NCI-H1417 (cell line): ENCODE data around the gene BRSK1.

Experiments used
- DNase-seq, 3 experiments: peaks; one replicate each; lab custom pipeline; 2025; lab: John Stamatoyannopoulos, UW

The BRSK1 gene

DNA sequence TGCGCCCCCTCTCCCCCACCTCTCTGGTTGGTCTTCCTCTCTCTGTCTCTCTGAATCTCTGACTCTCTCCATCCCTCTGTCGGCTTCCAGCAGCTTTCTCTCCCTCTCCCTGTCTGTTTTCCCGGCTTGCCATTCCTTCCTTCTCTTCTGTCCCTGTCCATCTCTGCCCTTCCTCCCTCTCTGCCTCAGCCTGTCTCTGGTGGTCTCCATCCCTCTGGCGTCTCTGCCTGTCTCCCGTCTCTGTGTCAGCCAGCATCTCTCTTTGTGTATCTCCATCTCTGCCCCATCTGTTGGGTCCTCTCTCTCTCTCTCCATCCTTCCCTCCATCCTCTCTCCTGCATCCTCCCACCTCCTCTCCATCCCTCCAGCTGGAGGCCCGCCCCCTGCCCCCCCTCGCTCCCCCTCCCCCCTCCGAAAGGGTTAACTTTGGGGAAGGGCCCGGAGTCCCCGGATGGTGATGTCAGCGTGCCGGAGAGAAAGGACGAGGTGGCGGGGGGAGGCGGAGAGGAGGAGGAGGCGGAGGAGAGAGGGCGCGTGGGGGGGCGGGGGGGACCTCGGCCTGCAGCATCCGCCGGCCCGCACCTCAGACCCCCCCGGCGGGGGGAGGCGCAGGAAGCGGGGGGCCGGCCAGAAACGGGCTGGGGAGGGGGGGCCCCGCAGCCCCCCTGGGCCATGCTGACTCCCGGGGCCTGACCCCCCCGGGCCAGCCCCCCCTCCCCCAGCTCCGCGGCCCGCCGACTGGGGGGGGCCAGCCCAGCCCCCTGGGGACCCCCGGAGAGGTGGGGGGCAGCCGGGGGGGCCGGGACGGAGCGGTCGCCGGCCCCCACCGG lies at the start of gene BRSK1:
Gene BRSK1, plus strand, starts transcription at position 450 of the 830 bp plus-strand sequence. CDS start 446 bp downstream, outside the sequence.
- peak; percentile 60 to 82 (median 72) for DNase-seq

DNA sequence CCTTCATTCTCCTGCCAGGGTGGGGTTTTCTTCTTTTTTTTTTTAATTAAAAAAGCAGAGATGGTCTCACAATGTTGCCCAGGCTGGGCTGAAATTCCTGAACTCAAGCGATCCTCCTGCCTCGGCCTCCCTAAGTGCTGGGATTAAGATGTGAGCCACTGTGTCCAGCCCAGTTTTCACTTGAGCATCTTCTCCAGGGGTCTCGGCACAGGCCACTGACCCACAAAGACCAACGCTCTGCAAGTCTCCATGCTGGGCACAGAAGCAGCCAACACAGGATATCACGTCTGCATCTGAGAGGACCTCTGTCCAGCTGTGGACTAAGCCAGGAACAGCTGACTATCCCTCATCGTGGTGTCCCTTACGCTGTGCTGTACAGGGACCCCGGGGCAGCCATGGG lies 45.8 kb upstream of the BRSK1 start:
- no peak for DNase-seq

- DNase-seq = no peak
Observed at GRCh38 chr19:55239004-55239403, 44.8 kb upstream of the BRSK1 start.

- DNase-seq = no peak
Observed at GRCh38 chr19:55240713-55241020, 43.1 kb upstream of the BRSK1 start.

GRCh38 chr19:55241143-55241934 lies 42.5 kb upstream of the BRSK1 start:
- no peak for DNase-seq

DNA sequence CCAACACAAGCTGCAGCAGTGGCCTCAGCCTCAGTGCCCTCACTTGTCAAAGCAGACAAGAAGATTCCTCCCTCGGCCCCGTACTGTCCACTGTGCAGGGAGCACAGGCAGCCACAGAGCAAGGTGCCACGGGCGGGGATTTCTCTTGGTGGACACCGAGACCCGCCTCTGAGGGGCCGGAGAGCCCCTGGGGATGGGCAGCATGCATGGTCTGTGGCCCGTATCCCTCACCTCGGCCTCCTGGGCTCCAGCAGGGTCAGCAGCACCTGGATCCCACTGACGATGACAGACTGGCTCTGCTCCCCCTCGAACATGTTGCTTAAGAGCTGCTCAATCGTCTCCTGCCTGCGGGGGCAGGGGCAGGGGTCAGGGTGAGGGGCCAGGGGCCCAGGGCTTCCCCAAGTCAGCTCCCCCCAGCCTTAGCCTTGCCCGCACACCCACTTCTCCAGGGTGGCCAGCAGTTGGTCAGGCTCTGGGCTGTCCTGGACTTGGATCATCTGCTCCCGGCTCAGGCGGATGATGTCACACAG lies 41.8 kb upstream of the BRSK1 start:
- DNase-seq = no peak

GRCh38 chr19:55242517-55242916 lies 41.3 kb upstream of the BRSK1 start:
- DNase-seq = no peak

GRCh38 chr19:55244004-55244680 lies 39.7 kb upstream of the BRSK1 start:
- DNase-seq = no peak

- no peak for DNase-seq
Observed at GRCh38 chr19:55245236-55245904, 38.4 kb upstream of the BRSK1 start.

GRCh38 chr19:55246462-55247451 lies 37.0 kb upstream of the BRSK1 start:
- no peak for DNase-seq

DNA sequence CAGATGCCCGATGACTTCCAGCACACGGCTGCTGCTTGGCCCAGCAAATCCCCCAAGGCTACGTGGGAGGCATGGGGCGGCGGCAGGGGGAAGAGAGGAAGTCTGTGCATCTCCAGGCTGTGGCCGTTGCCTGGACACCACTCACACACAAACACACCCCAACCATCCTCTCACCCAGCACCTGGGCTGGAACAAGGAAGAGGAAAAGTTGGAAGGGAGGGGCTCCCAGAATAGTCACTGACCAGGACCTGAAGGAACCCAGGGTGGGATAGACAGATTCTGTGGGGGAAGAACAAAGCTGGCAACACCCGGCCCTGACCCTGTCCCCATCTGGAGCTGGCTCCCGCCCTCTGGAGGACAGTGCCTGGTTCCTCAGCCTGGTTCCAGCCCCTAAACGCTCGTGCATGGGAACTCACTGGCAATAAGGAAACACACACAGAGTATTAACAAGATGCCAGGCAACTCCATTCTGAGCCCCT lies 36.1 kb upstream of the BRSK1 start:
- DNase-seq = peak in 2 of 3 experiments; percentile 42 to 63

GRCh38 chr19:55248166-55248675 lies 35.6 kb upstream of the BRSK1 start:
- DNase-seq = no peak

DNA sequence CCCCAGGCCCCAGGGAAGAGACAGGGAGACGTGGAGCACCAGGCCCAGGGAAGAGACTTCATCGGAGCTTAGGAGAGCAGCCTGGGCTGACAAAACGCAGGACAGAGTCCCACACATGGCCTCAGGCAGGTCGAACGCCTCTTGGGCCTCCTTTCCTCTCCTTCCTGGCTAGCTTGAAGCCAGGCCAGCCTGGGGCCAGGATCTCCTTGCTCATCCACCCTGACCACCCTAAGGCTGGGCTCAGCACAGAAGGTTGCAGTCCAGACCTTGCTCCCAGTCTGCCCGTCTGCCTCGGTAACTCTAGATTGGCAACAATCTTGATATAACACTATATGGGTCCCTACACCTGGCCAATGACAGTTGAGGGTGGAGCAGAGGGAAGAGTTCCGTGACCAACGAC lies 35.1 kb upstream of the BRSK1 start:
- DNase-seq = no peak

DNA sequence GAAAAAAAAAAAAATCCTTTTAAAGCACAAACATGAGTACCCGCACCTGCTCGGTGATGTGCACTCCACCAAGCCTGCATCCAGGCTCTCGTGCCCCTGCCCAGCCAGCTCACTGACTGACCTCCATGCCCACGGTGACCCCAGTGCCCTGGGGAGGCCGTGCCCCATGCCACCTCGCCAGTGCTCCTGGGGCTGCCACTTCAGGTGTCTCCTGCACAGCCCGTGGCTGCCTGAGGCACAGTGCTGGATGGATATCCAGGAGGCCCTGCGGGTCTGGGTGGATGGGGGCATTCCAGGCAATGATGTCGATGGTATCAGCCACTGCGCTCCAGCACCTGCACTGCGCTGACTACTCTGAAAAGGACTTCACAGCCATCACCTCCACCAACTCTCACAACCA lies 34.0 kb upstream of the BRSK1 start:
- no peak for DNase-seq

GRCh38 chr19:55250262-55251036 lies 33.3 kb upstream of the BRSK1 start:
- no peak for DNase-seq

GRCh38 chr19:55251341-55252081 lies 32.3 kb upstream of the BRSK1 start:
- DNase-seq = no peak

GRCh38 chr19:55252760-55253663 lies 30.8 kb upstream of the BRSK1 start:
- DNase-seq = no peak
